Breast epithelium (tissue), 4 donors: ENCODE data around the gene GLMP. TPM values are rescaled to one million over a fixed set of nuclear protein-coding genes. Genes with fewer than 3 reads are reported as not detected.
A peak's percentile ranks its signal among the peaks of the same experiment; 100 is the strongest.

Source experiments
- DNase-seq, 2 donors: peaks; one replicate each; pipeline ENCODE4 v3.0.0-alpha.2; 2019; ENCODE audit warnings: low spot score in 2 of 2
- H3K27ac ChIP-seq, 2 donors: fragments of 200-600 bp; sonication (generic) in 1 of 2; one replicate each; pipeline ENCODE4 v1.5.1; 2016 to 2019; ENCODE audit warnings: mild to moderate bottlenecking in 1 of 2
- H3K27me3 ChIP-seq, 2 donors: fragments of 200-600 bp; sonication (generic) in 1 of 2; one replicate each; pipeline versions ENCODE4 v1.5.1 to v1.6.0; 2017 to 2019; ENCODE audit warnings: control low read depth in 1 of 2, mild to moderate bottlenecking in 1 of 2
- H3K36me3 ChIP-seq: fragments of 200-600 bp; one replicate; pipeline ENCODE4 v1.5.1; 2019
- H3K4me1 ChIP-seq, 2 donors: fragments of 200-600 bp; sonication (generic); one replicate each; pipeline ENCODE4 v1.5.1; 2016 to 2019; ENCODE audit warnings: control low read depth in 1 of 2
- H3K4me3 ChIP-seq, 3 donors: fragments of 200-600 bp; sonication (generic); 1 replicate in 2 of 3; 2 replicates in 1 of 3; pipeline ENCODE4 v1.5.1; 2016 to 2019; ENCODE audit warnings: mild to moderate bottlenecking in 3 of 3, moderate library complexity in 2 of 3
- H3K9me3 ChIP-seq, 2 donors: fragments of 200-600 bp; sonication (generic) in 1 of 2; one replicate each; pipeline ENCODE4 v1.5.1; 2016 to 2019; ENCODE audit warnings: control low read depth in 1 of 2
- CTCF ChIP-seq, 3 donors: fragments of 450-650 bp; IDR thresholded peaks; one replicate each; pipeline ENCODE4 v1.5.1; 2016 to 2017; ENCODE audit warnings: antibody characterized with exemption in 3 of 3, mild to moderate bottlenecking in 3 of 3, moderate library complexity in 3 of 3
- POLR2A ChIP-seq: fragments of 450-650 bp; IDR thresholded peaks from one replicate; pipeline ENCODE4 v1.6.1; 2016; ENCODE audit warnings: antibody characterized with exemption, mild to moderate bottlenecking, moderate library complexity
- POLR2AphosphoS5 ChIP-seq, 3 donors: sonication (generic); formaldehyde crosslinking; IDR thresholded peaks; one replicate each; pipeline ENCODE4 v1.6.1; 2017; ENCODE audit warnings: antibody characterized with exemption in 3 of 3
- intact Hi-C: fragments of 100-400 bp; cut with DNase I; formaldehyde crosslinking; loops from one replicate; pipeline ENCODE4 v1.15.1; 2023; ENCODE audit warnings: low total_unique reads
- total RNA-seq, 3 donors: library from RNA; depleted of rRNA; stranded (reverse); fragments of >200 nt; gene quantifications; one replicate each; pipeline ENCODE4 v1.1.0, GENCODE V29; 2016

GLMP gene
- total RNA-seq, 3 donors from 2014 or later, result 36.4 to 68.5 (median 40.2) TPM

GRCh38 chr1:156248323-156248683 is 47.2 kb downstream of the GLMP start:
- no peak for DNase-seq
- peaks cover 0 to 11% of the 10 kb centered on the region in 2 donors for H3K4me1 ChIP-seq
- H3K36me3 ChIP-seq, result peaks cover 14% of the 10 kb centered on the region
- H3K4me3 ChIP-seq, result peak overlapping the region in 1 of 3 donors; percentile 3
- no peaks in the 10 kb centered on the region for H3K9me3 ChIP-seq
- TF ChIP-seq POLR2AphosphoS5 (IDR thresholded peaks at IDR 0.05) (no peak), CTCF (IDR thresholded peaks at IDR 0.05) (no peak), POLR2A (no peak)
- intact Hi-C loops, result no loop called here
- H3K27ac ChIP-seq, result peak overlapping the region; percentile 10
- no peaks in the 10 kb centered on the region for H3K27me3 ChIP-seq

GRCh38 chr1:156247460-156248322 is 47.8 kb downstream of the GLMP start, which contains the start of gene PAQR6:
Gene PAQR6, minus strand, starts transcription at chr1:156248056. Its CDS starts 1,325 bp downstream, at chr1:156246731.
- Histone ChIP-seq H3K27me3 (no peaks in the 10 kb centered on the region), H3K9me3 (no peaks in the 10 kb centered on the region), H3K4me3 (peak within 1 kb of the TSS in 1 of 3 donors; percentile 3), H3K27ac (peak within 1 kb of the TSS; percentile 10), H3K4me1 (peaks cover 0 to 11% of the 10 kb centered on the region in 2 donors), H3K36me3 (peaks cover 8% of the 10 kb centered on the region)
- peak in 1 of 2 donors; percentile 61 for DNase-seq
- TF ChIP-seq POLR2AphosphoS5 (IDR thresholded peaks at IDR 0.05) (no peak), POLR2A (no peak), CTCF (IDR thresholded peaks at IDR 0.05) (no peak)
- intact Hi-C loops, result no loop called here

GRCh38 chr1:156246781-156247459 is 48.6 kb downstream of the GLMP start:
- H3K4me3 ChIP-seq, result no peak overlapping the region
- peaks cover 6% of the 10 kb centered on the region for H3K36me3 ChIP-seq
- TF ChIP-seq CTCF (IDR thresholded peaks at IDR 0.05), result no peak
- no peak for TF ChIP-seq POLR2A
- TF ChIP-seq POLR2AphosphoS5 (IDR thresholded peaks at IDR 0.05), result no peak
- peak in 1 of 2 donors; percentile 31 for DNase-seq
- intact Hi-C loops, result no loop called here
- H3K4me1 ChIP-seq, result peaks cover 0 to 11% of the 10 kb centered on the region in 2 donors
- H3K9me3 ChIP-seq, result no peaks in the 10 kb centered on the region
- no peaks in the 10 kb centered on the region for H3K27me3 ChIP-seq
- H3K27ac ChIP-seq, result no peak overlapping the region

- no peak overlapping the region for H3K27ac ChIP-seq
- no peaks in the 10 kb centered on the region for H3K9me3 ChIP-seq
- no peak for DNase-seq
- peaks cover 0 to 11% of the 10 kb centered on the region in 2 donors for H3K4me1 ChIP-seq
- no peaks in the 10 kb centered on the region for H3K27me3 ChIP-seq
- TF ChIP-seq POLR2A, result no peak
- TF ChIP-seq CTCF (IDR thresholded peaks at IDR 0.05), result no peak
- no peak for TF ChIP-seq POLR2AphosphoS5 (IDR thresholded peaks at IDR 0.05)
- peaks cover 4% of the 10 kb centered on the region for H3K36me3 ChIP-seq
- H3K4me3 ChIP-seq, result peak overlapping the region in 1 of 3 donors; percentile 54
- intact Hi-C loops, result no loop called here
Measured at GRCh38 chr1:156246241-156246780, 49.2 kb downstream of the GLMP start.
